OCI-LY1 (cell line): ENCODE results near the gene DOK5.

ENCODE experiments used
- H2AFZ ChIP-seq: fragments of 200-600 bp; sonication (generic), shearing (Covaris generic); 2 replicates; pipeline ENCODE4 v1.6.0; 2014; ENCODE audit warnings: antibody characterized with exemption, mild to moderate bottlenecking, low read length
- H3F3A ChIP-seq: fragments of 200-600 bp; sonication (generic), shearing (Covaris generic); 2 replicates; pipeline ENCODE4 v1.6.0; 2014; ENCODE audit warnings: mild to moderate bottlenecking, antibody characterized with exemption, low read length, moderate library complexity; ENCODE audit not compliant: insufficient read depth
- H3K27ac ChIP-seq: fragments of 200-600 bp; sonication (generic); 2 replicates; pipeline ENCODE4 v1.5.1; 2014; ENCODE audit warnings: low read length, mixed run types, mild to moderate bottlenecking, low read depth; ENCODE audit not compliant: poor library complexity, severe bottlenecking
- H3K27me3 ChIP-seq: fragments of 200-600 bp; sonication (generic); 2 replicates; pipeline ENCODE4 v1.6.0; 2014; ENCODE audit warnings: antibody characterized with exemption, mild to moderate bottlenecking, low read length, moderate library complexity; ENCODE audit not compliant: insufficient read depth
- H3K36me3 ChIP-seq: fragments of 200-600 bp; sonication (generic); 2 replicates; pipeline ENCODE4 v1.6.1; 2014; ENCODE audit warnings: mild to moderate bottlenecking, antibody characterized with exemption, low read length, moderate library complexity, mixed read lengths; ENCODE audit not compliant: insufficient read depth
- H3K4me1 ChIP-seq: fragments of 200-600 bp; sonication (generic); 2 replicates; pipeline ENCODE4 v1.5.1; 2014; ENCODE audit warnings: mild to moderate bottlenecking, low read length, moderate library complexity; ENCODE audit not compliant: insufficient read depth, severe bottlenecking
- H3K4me2 ChIP-seq: fragments of 200-600 bp; sonication (generic), shearing (Covaris generic); 2 replicates; pipeline ENCODE4 v1.6.1; 2014; ENCODE audit warnings: low read length
- H3K4me3 ChIP-seq: fragments of 200-600 bp; sonication (generic); 2 replicates; pipeline ENCODE4 v1.5.1; 2014; ENCODE audit warnings: low read length, low read depth, mild to moderate bottlenecking, mixed read lengths; ENCODE audit not compliant: poor library complexity, severe bottlenecking
- H3K79me2 ChIP-seq: fragments of 200-600 bp; shearing (Covaris generic); 2 replicates; pipeline ENCODE4 v1.6.1; 2016; ENCODE audit warnings: mixed run types, low read length, mixed read lengths; ENCODE audit not compliant: insufficient read depth
- H3K9ac ChIP-seq: fragments of 200-600 bp; sonication (generic), shearing (Covaris generic); 2 replicates; pipeline ENCODE4 v1.6.1; 2014; ENCODE audit warnings: mild to moderate bottlenecking, low read length, mixed read lengths
- H3K9me2 ChIP-seq: fragments of 200-600 bp; sonication (generic), shearing (Covaris generic); 2 replicates; pipeline ENCODE4 v1.6.1; 2014; ENCODE audit warnings: low read depth, mild to moderate bottlenecking, low read length, mixed read lengths
- H3K9me3 ChIP-seq: fragments of 200-600 bp; shearing (Covaris generic); 2 replicates; pipeline ENCODE4 v1.6.1; 2014; ENCODE audit warnings: low read length, mixed read lengths
- H4K20me1 ChIP-seq: fragments of 200-600 bp; sonication (generic), shearing (Covaris generic); 2 replicates; pipeline ENCODE4 v1.6.0; 2016; ENCODE audit warnings: mild to moderate bottlenecking, low read length; ENCODE audit not compliant: insufficient read depth
- EZH2 ChIP-seq: fragments of 200-600 bp; sonication (generic), shearing (Covaris generic); IDR thresholded peaks from 2 replicates; pipeline ENCODE4 v1.8.0; 2017; ENCODE audit warnings: borderline replicate concordance, mixed run types, mild to moderate bottlenecking, antibody characterized with exemption, low read length, moderate library complexity, mixed read lengths
- TF ChIP-seq, protein P1 (sequence below): fragments of 200-600 bp; sonication (generic), shearing (Covaris generic); IDR thresholded peaks from 2 replicates; pipeline ENCODE4 v1.5.1; 2017; ENCODE audit warnings: mild to moderate bottlenecking, antibody characterized with exemption, low read length, moderate library complexity, mixed read lengths

Gene DOK5

GRCh38 chr20:54651252-54651651, 175.9 kb downstream of the DOK5 start:
- no peak for TF ChIP-seq EZH2
- H3K27me3 ChIP-seq: no peaks in the 10 kb centered on the region

GRCh38 chr20:54654450-54654849, 179.1 kb downstream of the DOK5 start:
- Histone ChIP-seq H3K9me3 (no peaks in the 10 kb centered on the region), H3K27ac (no peak overlapping the region), H3K9ac (no peak overlapping the region), H3K79me2 (no peaks in the 10 kb centered on the region), H3K4me3 (no peak overlapping the region), H3K9me2 (no peaks in the 10 kb centered on the region), H3K4me2 (no peak overlapping the region), H4K20me1 (no peaks in the 10 kb centered on the region), H3F3A (no peaks in the 10 kb centered on the region), H3K27me3 (no peaks in the 10 kb centered on the region), H3K4me1 (no peaks in the 10 kb centered on the region), H3K36me3 (no peaks in the 10 kb centered on the region), H2AFZ (no peak overlapping the region)
- no peak for TF ChIP-seq EZH2
- TF ChIP-seq, protein P1, sequence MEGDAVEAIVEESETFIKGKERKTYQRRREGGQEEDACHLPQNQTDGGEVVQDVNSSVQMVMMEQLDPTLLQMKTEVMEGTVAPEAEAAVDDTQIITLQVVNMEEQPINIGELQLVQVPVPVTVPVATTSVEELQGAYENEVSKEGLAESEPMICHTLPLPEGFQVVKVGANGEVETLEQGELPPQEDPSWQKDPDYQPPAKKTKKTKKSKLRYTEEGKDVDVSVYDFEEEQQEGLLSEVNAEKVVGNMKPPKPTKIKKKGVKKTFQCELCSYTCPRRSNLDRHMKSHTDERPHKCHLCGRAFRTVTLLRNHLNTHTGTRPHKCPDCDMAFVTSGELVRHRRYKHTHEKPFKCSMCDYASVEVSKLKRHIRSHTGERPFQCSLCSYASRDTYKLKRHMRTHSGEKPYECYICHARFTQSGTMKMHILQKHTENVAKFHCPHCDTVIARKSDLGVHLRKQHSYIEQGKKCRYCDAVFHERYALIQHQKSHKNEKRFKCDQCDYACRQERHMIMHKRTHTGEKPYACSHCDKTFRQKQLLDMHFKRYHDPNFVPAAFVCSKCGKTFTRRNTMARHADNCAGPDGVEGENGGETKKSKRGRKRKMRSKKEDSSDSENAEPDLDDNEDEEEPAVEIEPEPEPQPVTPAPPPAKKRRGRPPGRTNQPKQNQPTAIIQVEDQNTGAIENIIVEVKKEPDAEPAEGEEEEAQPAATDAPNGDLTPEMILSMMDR: no peak

More at GRCh38 chr20:54651252-54651651, 175.9 kb downstream of the DOK5 start:
- H3K9me2 ChIP-seq: no peaks in the 10 kb centered on the region
- H3K79me2 ChIP-seq: no peaks in the 10 kb centered on the region
- H3K4me2 ChIP-seq: no peak overlapping the region
- no peaks in the 10 kb centered on the region for H4K20me1 ChIP-seq
- no peaks in the 10 kb centered on the region for H3K36me3 ChIP-seq
- no peak overlapping the region for H3K27ac ChIP-seq
- no peaks in the 10 kb centered on the region for H3F3A ChIP-seq
- no peak overlapping the region for H3K9ac ChIP-seq
- H3K4me1 ChIP-seq: no peaks in the 10 kb centered on the region
- no peak overlapping the region for H3K4me3 ChIP-seq
- H3K9me3 ChIP-seq: no peaks in the 10 kb centered on the region
- H2AFZ ChIP-seq: no peak overlapping the region

GRCh38 chr20:54657268-54657826, 182.0 kb downstream of the DOK5 start:
- Histone ChIP-seq H3K27me3 (no peaks in the 10 kb centered on the region), H4K20me1 (no peaks in the 10 kb centered on the region)
- TF ChIP-seq EZH2: no peak
- TF ChIP-seq, protein P1: no peak

DNA sequence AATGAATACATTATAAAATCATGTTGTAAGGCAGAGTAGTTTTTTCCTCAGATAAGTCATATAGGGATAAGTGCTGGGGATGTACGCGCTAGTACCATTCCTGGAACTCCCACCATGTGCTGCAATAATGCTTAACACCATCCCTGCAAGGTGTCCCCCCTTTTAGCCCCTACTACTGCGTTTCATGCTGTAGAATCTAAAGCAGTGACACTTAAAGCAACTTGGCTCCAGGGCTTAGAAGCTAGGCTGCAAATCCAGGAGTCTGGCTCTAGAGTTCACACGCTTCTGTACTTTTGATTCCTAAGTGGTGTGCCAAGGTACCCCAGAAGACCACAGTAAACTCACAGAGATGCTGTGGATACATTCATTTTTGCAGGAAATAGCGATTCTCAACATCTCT, 183.1 kb downstream of the DOK5 start:
- TF ChIP-seq, protein P1: no peak
- TF ChIP-seq EZH2: no peak
- Histone ChIP-seq H2AFZ (no peak overlapping the region), H4K20me1 (no peaks in the 10 kb centered on the region), H3K4me3 (no peak overlapping the region), H3K9me3 (no peaks in the 10 kb centered on the region), H3K4me2 (no peak overlapping the region), H3K9ac (no peak overlapping the region), H3K36me3 (no peaks in the 10 kb centered on the region), H3K27me3 (no peaks in the 10 kb centered on the region), H3F3A (no peaks in the 10 kb centered on the region), H3K79me2 (no peaks in the 10 kb centered on the region), H3K9me2 (no peaks in the 10 kb centered on the region), H3K27ac (no peak overlapping the region), H3K4me1 (no peaks in the 10 kb centered on the region)

More at GRCh38 chr20:54657268-54657826, 182.0 kb downstream of the DOK5 start:
- H3K79me2 ChIP-seq: no peaks in the 10 kb centered on the region
- H3K4me2 ChIP-seq: no peak overlapping the region
- H3K4me3 ChIP-seq: no peak overlapping the region
- H3K27ac ChIP-seq: no peak overlapping the region
- H3K36me3 ChIP-seq: no peaks in the 10 kb centered on the region
- no peak overlapping the region for H2AFZ ChIP-seq
- H3K9me3 ChIP-seq: no peaks in the 10 kb centered on the region
- H3K9me2 ChIP-seq: no peaks in the 10 kb centered on the region
- H3K4me1 ChIP-seq: no peaks in the 10 kb centered on the region
- no peaks in the 10 kb centered on the region for H3F3A ChIP-seq
- H3K9ac ChIP-seq: no peak overlapping the region
